Endometrium (tissue), 2 donors: ENCODE data around the gene ATP10D.
"Not testable (repeated sequence)": the region's sequence is repeated elsewhere in the genome, so short reads cannot be mapped to it uniquely, and the experiment has no call there.

Experiments used
- FAIRE-seq: peaks from 2 replicates; lab custom pipeline; 2012; peaks lifted over from hg19 to GRCh38; lab: Jason Lieb, UNC
- donor health status: control.
- donor health status: control.

The ATP10D gene

DNA sequence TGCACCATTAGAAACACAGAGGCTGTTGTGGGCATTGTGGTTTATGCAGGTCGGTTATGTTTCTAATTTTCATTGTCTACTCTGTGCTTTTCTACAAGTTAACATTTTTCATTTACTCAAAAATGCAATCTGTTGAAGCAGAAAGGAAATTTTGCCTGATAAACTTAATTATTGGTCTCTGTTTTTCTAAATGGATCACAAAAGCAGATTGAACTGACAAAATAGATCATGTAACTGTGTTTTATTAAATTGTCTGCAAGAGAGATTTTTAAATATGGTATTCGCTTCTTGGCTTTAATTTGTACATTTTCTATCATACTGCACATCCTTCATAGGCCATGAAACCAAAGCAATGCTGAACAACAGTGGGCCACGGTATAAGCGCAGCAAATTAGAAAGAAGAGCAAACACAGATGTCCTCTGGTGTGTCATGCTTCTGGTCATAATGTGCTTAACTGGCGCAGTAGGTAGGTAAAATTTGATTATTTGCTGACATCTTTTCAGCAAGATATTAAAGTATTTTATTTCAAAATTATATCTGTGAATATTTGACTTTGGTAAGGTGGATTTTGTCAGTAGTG is 50.6 kb downstream of the ATP10D start:
- no peak for FAIRE-seq

DNA sequence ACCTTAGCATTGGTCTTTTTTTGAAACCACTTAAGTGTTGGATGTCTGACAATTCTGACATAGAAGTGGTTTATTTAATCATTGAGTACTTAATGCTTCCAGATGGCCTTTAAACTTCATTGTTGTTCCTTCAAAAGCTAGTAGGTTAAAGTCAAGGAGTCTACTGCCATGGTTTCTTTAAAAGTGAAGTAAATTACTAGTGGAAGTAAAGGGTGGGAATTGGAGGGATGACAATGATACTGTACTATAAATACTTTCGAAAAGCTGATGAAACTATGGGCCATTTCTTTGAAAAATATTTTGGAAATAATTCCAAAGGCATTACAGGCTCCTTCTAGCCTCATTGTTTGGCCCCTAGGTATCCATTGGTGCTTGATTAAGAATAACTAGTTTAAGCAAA is 51.9 kb downstream of the ATP10D start:
- FAIRE-seq = no peak

DNA sequence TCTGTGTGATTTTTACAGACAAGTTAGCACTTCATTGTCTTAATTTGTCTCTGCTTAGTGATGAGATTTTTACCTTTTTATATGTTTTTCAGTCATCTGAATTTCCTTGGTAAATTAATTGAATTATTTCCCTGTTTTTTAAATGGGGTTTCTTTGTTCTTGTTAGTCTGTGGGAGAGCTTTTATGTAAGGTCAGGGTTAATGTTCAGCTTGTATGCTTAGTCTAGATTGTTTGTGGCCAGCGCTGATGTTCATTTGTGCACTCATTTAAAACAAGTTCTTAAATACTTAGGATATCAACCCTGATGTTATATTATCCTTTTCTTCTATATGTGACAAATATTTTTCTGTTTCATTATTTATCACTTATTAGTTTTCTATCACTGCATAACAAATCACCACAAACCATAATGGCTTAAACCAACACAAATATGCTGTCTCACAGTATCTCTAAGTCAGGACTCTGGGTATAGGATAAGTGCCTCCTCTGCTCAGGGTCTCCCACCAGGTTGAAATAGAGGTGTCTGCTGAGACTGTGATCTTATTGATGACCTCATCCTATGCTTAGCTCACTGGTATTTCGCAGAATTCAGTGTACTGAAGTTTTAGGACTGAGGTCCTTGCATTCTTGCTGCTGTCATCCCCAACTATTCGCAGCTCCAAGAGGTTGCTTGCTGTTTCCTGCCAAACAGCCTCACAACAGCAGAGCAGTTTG is 53.2 kb downstream of the ATP10D start:
- peak; percentile 82 for FAIRE-seq

DNA sequence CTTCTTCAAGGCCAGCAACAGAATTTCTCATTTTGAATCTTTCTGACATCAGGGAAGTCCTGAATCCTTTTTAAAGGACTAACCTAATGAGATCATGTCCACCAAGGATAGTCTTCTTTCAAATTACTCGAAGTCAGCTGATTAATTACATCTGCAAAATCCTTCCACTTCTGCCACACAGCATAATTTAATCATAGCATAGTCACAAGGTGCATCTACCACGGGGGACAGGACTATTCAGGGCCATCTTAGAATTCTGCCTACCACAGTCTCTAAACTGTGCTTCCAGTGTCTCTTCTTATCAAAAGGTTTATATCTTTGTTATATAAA is 53.7 kb downstream of the ATP10D start:
- FAIRE-seq = no peak

DNA sequence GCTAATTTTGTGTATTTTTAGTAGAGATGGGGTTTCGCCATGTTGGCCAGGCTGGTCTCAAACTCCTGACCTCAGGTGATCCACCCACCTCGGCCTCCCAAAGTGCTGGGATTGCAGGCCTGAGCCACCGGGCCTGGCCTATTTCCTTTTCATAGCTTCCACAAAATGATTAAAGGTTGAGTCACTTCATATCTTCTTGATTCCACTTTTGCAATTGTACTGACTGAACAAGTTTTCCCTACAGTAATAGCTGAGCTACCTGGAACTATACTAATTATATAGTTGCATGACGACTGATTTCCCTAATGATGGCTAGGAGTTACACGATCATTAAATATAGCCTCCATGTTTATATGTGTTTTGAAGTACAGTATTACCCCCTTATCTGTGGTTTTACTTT is 57.6 kb downstream of the ATP10D start:
- FAIRE-seq = not testable (repeated sequence)

DNA sequence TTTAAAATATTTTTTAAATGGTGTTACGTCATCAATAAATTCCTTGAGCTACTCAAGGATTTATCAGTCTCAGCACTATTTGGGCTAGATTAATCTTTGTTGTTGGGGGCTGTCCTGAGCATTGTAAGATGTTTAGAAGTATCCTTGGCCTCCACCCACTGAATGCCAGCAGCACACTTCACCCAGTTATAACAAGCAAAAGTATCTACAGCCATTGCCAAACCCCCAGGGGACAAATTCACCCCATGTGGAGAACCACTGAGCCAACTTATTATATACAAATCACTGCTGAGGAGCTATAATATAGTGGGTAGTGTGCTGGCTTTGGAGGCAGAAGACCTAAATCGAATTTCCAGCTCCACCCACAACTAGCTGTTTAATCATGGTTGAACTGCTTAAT is 58.3 kb downstream of the ATP10D start:
- FAIRE-seq = no peak

DNA sequence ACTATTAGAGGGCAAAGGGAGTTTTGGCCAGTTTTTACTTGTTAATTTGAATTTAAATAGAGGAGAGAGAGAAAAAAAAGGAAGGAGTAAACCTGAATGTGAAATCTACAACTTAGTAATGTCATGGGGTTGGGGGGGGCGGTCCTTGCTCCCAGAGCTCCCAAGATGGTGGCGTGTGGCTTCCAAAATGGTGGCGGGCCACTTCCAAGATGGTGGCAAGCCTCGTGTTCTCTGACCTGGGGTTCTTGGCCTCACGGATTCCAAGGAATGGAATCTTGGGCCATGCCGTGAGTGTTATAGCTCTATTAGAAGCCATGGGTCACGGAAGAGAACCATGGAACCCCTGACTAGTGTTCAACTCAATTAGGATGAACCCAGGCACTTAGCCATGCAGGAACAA is 65.3 kb downstream of the ATP10D start:
- FAIRE-seq = not testable (repeated sequence)

DNA sequence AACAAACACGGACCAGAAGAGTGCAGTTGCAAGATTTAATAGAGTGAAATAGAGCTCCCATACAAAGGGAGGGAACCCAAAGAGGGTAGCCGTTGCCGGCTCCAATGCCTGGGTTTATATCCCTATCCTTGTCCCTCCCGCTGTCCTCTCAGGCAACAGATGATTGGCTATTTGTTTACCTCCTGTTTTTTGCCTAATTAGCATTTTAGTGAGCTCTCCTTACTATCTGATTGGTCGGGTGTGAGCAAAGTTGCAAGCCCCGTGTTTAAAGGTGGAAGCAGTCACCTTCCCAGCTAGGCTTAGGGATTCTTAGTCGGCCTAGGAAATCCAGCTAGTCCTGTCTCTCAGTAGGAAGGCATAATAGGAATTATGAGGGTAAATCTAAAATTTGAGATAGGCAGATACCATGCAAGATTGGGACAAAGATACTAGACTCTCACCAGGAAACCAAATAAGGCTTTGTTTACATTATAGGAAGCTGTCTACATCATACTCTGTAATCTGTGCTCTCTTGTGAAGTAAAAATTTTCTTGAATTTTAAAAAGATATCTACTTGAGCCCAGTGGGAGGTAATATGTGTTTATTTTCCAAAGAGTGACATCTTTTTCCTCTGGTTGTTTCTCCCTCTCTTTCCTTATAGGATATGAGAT is 65.9 kb downstream of the ATP10D start:
- FAIRE-seq = no peak

DNA sequence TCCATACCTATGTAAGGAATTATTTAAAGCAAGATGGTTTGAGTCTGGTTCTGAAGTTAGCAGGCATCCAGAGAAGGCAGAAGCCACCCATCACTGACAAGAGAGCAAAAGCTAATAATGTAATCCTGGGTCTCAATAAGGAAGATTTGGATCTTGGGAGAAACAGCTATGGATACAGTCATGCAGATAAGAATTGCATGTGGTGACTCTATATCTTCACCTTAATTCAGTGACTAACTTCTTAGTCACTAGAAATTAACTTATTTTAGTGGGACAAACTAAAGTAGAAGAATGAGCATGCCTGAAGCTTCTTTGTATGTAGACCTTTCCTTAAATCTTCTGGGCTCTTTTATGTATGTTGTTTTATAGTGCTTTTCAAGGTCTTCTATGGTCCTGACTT is 66.6 kb downstream of the ATP10D start:
- no peak for FAIRE-seq

DNA sequence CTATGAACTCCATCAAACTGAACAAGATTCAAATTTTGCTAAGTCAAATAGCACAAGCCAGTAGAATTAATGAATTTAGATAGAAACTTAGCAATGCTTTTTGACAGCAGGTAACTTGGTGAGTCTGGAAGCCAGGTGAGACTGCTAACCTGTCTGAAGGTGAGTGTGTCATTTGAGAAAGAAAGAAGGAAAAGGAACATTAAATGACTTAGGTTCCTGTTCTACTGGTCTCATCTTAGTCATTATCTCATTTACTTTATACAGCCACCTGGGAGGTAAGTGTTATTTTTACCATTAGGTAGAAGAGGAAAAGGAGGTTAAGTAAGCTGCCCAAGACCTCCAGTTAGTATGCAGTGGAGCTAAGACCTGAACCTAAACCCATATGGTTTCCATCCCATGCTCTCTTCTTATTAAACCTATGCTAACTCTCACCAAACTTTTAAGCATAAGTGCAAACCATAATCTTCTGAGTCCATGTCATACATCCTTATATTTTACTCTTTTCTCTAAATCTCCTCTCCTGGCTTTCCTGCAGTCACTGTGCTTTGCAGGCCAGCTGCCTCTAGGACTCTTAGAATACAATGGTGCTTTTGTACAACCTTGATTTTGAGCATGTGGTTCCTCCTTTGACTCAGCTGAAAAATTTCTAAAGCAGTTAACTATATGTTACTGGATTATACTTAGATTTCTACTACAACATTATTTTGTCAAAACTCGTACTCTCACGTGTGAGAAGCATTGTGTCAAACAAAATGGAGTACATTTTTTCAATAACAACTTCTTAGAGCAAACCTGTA is 68.5 kb downstream of the ATP10D start:
- no peak for FAIRE-seq

DNA sequence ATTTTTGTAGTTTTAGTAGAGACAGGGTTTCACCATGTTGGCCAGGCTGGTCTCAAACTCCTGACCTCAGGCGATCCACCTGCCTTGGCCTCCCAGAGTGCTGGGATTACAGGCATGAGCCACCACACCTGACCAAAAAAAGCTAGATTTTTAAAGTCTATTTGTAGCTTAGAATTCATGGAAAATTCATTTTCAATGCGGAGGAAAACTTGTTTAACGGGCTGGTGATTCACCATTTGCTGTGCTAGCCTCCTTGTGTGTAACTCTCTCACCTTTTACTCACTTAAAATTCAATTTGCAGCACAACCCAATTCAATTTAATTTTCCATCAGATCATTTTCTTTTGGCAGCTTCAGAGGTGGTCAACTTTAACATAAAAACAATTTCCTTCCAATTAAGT is 70.8 kb downstream of the ATP10D start:
- FAIRE-seq = not testable (repeated sequence)

DNA sequence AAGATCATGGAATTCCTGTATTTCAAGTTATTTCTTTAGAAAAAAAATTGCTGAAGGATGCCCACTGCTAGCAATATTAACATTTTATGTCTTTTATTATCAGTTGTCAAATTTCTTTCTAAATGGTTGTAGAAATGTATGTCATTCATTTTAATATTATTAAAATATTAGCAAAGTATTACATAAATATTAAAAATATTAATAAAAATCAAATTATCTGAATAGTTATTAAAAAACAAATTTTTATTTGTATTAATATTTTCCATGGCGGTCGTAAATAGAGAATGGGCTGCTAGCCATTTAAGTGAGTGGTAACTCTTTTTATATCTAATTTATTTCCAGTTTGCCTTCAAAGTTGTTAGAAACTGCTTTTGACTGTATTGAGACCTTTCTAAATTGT is 72.2 kb downstream of the ATP10D start:
- FAIRE-seq = no peak

DNA sequence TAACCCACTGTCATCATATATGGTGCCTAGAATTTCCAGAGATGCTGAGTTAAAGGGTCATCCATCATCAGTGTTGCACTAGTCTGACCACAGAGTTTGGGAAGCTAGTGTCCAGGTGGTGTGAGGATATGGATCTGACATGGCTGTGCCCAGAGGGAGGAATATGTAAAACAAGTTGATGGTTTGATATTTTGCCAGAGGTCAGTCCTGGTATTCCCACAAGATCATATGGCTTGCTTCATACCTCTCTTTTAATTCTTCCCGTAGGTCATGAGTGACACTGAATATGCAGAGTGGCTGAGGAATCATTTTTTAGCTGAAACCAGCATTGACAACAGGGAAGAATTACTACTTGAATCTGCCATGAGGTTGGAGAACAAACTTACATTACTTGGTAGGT is 75.6 kb downstream of the ATP10D start:
- FAIRE-seq = no peak

DNA sequence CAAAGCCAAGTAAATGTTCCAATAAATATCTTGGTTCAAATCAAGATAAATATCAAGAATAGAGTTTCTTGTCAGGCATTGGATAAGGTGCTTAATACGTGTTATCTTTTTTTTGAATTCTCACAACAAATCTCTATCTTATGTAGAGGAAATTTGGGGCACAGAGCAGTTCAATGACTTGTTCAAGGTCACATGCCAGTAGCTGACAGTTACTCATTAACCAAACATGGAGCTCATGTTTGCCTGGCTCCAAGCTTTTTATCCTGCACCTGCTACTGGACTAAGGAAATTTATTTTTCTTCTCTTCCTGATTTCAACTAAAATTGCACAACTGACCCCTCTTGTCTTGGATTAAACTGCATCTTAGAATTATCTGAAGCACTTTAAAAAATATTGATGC is 76.3 kb downstream of the ATP10D start:
- no peak for FAIRE-seq

DNA sequence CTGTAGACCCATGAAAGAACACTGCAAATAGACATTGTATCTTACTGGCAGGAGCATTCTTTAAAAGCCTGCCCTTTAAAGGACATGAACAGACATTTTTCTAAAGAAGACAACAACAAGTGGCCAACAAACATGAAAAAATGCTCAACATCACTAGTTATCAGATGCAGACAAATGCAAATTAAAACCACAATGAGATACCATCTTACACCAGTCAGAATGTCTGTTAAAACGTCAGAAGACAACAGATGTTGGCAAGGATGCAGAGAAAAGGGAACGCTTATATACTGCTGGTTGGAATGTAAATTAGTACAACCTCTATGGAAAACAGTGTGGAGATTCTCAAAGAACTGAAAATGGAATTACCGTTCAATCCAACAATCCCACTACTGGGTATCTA is 77.2 kb downstream of the ATP10D start:
- no peak for FAIRE-seq

DNA sequence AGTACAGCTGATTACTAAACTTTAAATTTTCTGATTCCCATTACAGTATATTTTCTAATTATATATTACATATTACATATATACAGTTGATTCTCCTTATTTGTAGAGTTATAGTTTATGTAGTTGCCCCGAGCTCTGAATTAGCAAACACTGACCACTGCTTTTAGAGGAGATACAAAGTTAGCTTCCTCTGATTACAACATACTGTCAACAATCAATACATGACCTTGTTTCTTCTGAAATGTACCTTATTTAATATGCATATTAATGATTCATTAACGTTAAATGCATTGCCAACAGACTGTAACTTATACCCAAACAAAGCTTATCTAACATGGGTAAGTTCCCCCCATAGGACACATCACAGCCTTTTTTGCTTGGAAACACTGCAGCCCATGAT is 81.5 kb downstream of the ATP10D start:
- no peak for FAIRE-seq

DNA sequence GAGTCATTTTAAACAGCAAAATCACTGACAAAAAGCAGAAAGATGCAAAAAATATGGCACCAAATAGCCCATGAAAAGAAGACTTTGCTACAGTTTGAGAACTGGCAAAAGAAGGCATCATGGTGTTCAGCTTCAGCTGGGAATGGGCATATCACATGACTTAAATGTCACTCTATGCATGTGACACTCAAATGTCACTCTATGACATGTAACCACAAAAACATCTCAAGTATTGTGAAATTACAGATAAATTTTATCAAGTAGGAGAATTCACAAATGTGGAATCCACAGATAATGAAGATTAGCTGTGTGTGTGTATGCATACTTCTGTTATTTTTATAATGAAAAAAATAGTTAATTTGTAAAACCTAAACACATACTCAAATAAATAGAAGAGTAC is 81.9 kb downstream of the ATP10D start:
- FAIRE-seq = no peak

DNA sequence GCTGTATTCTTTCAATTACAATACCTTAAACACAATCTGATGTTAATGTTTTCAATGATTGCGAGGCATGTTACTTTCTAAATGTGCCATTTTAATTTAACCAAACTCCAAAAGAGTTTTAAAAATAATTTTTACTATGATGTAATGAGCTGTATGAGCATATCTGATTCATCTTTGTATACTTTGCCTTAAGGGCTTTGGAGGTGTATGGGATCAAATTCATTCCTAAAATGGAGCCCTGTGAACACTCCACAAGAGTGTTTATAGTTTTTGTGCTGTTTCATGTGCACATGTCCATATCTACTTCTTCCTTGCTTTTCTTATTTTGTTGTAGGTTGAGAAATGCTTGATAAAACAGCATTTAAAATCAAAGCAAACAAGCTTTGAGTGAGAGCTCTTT is 82.4 kb downstream of the ATP10D start:
- FAIRE-seq = no peak

DNA sequence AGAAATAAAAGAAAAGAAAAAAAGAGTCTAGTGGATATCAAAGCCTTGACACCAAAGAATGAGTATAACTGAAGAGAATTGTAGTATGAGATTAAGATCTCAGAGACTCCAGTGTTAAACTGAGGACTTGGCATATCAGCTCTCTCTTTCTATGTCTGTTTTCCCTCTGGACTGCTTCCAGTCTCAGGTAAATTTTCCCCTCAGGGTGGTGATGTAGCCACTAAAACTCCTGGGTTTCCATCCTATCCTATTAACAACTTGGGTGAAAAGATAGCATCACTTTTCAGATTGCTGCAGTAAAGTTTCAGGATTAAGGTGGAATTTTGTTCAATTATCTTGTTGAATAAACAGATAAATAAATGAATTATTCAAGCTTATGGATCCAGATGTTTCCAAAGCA is 85.7 kb downstream of the ATP10D start:
- no peak for FAIRE-seq

DNA sequence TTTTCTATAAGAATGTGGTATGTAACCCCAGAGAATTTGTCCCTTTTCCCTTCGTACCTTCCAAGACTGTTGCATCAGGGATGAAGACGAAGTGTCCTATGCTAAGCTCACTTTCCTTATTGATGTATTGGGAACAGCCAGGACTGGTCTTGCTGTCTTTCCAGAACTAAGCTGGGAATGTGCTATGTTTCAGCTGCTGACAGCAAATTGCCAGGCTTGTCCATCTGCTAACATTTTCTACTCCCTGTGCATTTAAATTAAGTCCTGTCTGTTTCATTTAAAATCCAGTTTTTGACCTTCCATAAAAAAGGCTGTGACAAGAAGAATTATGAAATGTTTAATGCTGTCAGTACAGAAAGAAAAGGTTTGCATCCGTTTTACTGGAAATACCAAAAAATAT is 87.9 kb downstream of the ATP10D start:
- FAIRE-seq = no peak

DNA sequence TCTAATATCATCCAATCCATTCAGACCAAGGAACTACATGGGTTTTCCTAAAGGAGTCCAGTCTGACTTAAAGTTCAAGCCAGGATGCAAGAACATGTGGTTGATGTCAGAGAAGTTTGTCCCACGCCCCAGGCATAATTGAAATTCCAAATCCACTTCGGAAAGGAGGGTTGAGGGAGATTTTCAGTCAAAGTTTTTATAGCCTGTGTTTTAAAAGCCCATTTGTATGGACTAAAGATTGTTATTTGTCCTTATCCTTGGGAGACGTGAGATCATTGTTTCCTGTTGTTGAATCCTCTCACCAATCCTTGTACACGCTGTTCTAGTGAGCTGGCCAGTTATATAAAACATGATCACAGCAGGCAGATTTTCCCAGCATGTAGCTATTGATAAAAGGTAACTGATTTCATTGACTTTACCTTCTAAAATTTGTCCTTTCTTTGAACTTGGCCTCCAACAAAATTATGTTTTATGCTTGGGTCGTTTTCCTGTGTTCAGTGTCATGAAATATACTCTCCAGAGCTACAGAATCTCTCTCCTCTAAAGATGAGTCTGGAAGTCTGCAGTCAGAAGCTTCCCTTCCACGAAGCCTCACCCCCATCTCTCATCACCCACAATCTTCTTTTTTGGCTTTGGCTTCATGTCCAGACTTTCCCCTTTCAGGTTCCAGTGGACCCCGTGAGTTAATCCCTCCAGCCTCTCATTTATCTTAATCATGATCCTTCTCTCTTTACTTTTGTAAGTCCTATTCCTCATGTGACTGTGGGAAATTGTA is 92.9 kb downstream of the ATP10D start:
- no peak for FAIRE-seq

DNA sequence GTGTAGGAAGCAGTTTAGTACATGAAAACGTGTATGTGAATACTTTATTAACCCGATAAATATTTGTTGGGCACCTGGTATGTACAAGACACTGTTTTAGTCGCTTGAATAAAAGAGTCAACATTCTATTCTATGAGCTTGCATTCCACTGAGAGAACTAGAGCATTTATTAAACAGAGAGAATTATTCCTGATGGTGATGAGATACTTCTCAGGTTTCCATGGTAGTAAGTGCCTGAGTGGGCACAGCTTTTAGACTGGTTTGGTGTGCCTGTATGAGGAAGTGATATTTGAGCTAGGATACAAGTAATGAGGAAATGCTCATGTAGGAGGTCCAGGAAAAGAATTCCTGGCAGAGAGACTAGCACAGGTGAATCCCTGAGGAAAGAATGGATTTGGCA is 94.2 kb downstream of the ATP10D start:
- FAIRE-seq = no peak
